GM21367 (cell line): ENCODE data around the gene BTNL9.
"Not testable (repeated sequence)": the region's sequence is repeated elsewhere in the genome, so short reads cannot be mapped to it uniquely, and the experiment has no call there.

ENCODE experiments used
- ATAC-seq: cut with Tn5 transposase; IDR thresholded peaks from one replicate; pipeline ENCODE4 v1.9.1; 2021; ENCODE audit not compliant: unreplicated experiment

BTNL9 gene

DNA sequence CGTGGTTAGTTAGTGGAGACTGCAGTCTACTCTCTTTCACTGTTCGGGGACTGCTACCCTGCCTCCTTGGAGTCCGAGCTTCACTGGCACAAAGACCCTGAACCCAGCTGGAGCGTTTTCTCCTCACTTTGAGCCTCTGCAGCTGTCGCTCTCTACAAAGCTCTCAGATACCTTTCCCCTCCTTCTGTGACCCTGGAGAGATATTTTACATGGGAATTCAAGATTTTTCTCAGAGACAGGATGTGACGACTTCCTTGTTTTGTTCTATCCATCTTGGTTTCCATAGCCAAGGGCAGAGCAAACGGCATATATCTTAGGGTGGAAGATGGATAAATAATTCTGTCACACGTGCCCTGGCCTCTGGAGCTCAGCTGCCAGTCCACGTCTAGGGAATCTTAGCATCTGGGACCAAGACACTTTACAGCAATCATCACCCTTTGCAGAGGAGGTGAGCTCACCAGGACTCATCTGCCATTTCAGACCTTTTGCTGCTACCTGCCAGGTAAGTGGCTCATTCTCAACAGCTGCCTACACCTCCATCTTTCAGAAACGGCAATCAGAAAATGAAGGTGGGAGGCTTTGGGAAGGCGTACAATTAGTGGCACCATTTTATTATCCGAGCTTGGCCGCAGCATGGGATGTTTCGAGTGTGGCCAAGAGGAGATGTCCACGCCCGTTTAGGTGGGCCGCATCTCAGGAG, at the start of gene BTNL9:
BTNL9 (plus strand) TSS at position 336 of the 700 bp plus-strand sequence. CDS start 5,224 bp downstream, outside the sequence.
- no peak for ATAC-seq

DNA sequence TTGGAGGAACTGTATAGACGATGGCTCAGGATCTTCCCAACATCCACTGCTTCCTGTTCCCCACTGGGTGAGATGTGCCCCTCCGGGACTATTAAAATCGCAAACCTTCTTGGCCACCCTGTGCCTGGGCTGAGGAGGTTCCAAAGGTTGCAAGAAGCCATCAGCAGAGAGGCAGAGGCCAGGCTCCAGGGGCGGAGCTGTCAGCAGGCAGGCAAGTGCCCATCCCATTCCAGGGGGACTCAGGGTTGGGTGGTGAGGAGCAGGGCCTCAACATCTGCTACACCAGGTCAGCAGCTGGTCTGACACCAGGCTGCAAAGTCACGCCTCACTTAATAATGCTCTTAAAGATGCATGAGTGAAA, 49.2 kb upstream of the BTNL9 start:
- no peak for ATAC-seq

GRCh38 chr5:181001947-181002346, 38.1 kb upstream of the BTNL9 start:
- ATAC-seq = no peak

- no peak for ATAC-seq
Observed at GRCh38 chr5:181005791-181006190, 34.3 kb upstream of the BTNL9 start.

- ATAC-seq = no peak
Observed at GRCh38 chr5:181008136-181008535, 31.9 kb upstream of the BTNL9 start.

GRCh38 chr5:181010018-181010417, 30.0 kb upstream of the BTNL9 start:
- ATAC-seq = not testable (repeated sequence)

- not testable (repeated sequence) for ATAC-seq
Observed at GRCh38 chr5:181014654-181015053, 25.4 kb upstream of the BTNL9 start.

GRCh38 chr5:181017448-181017847, 22.6 kb upstream of the BTNL9 start:
- not testable (repeated sequence) for ATAC-seq

- ATAC-seq = no peak
Observed at GRCh38 chr5:181020688-181021087, 19.4 kb upstream of the BTNL9 start.

DNA sequence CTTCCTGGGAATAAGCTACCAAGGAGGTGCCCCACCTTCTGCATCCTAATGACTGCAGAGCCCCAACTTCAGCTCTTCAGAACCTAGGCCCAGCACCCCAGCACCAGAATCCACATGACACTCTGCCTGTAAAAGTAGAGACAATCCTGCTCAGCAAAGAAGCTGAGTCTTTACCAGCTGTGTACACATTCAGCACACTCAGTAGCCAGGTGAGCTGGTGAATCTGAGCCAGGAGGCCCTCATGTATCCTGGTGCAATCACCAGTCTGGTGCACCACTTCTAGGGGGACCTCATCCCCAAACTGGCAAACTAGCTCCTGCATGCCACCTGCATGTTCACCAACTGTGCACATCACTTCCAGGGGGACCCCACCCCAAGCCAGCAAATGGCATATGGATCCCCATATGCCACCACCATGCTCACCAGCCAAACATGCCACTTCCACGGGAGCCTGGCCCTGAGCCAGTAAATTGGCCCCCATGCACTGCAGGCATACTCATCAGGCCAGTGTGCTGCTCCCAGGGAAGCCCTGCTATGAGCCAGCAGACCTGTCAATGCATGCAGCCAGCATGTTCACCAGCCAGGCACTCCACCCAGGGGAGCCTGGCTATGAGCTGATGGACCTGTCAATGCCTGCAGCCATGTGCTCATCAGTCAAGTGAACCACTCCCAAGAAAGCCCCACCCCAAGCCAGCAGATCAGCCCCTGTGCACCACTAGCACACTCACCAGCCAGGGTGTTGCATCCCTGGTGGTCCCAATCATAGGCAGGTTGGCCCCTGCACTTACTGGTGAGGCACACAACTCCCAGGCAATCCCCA, 15.6 kb upstream of the BTNL9 start:
- no peak for ATAC-seq

DNA sequence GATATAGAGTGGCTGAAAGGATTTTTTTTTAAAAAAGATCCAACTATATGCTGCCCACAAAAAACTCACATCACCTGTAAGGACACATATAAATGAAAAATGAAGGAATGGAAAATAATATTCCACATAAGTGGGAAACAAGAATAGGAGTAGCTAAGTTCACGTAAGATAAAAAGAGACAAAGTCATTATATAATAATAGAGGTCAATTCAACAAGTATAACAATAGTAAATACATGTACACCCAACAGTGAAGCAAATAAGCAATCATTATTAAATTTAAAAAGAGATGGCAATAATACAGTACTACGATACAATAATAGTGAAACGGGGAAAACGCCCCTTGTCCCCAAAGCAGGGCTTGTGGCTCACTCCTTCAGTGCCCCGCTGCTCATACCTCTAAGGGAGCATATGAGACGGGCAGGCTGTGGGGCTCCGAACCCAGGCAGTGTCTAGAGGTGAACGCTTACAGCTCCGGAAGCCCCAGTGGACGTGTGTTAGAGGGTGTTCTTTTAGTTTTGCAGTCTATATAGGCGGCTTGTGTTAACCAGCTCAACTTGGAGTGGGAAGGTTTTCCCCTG, 12.5 kb upstream of the BTNL9 start:
- no peak for ATAC-seq

- ATAC-seq = no peak
Observed at GRCh38 chr5:181028032-181028819, 11.8 kb upstream of the BTNL9 start.

DNA sequence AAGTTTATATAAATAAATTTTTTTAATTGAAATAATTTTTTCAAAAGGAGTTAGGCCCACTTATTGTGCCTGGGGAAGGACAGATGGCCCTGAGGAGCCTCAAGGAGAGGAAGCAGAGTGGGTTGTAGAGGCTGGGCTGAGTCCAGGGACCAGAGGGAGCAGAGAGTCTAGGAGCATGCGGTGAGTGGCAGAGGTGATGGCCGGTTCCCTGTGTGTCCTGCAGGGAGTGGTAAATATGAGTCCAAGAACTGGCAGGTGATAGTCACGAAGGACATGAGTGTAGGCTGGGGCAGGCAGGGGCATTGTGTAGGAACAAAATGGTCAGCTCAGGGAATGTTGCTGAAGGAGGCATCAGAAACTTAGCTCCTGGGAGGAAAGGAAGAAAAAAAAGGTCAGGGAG, 8.3 kb upstream of the BTNL9 start:
- ATAC-seq = no peak

DNA sequence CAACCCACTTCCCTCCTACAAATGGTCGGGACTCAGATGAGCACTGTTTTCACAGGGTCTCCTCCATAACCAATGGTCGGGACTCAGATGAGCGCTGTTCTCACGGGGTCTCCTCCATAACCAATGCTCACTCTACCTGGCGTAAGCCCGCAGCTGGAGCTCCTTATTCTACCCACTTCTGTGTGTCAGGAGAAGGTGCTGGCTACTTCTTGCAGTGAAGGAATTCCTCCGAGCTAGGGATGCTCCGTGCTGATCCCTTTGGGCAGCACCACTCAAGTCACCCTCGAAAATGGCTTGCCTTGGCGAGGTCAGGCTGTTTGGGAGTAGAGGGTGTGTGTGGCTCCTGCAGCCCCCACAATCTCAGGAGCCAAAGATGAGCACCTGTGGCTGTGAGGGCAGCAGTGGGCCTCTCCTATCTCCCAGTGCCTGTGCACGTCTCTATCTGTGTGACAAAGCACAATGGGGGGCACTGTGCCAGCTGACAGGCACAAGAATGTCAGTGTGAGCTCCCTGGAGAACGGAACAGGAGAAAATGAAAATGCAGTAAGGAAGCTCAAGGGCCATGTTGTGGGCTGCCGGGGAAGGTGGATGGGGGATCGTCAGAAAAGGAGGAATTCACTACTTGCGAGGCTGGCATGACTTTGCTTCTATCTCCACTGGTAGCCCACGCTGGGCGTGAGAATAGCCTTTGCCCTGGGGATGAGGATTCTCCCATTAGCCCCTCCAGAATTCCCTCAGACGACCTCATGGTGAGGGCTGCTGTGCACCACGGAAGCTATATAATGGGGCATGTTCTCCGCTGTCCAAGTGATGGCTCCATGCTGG, 3.9 kb upstream of the BTNL9 start:
- ATAC-seq = no peak

DNA sequence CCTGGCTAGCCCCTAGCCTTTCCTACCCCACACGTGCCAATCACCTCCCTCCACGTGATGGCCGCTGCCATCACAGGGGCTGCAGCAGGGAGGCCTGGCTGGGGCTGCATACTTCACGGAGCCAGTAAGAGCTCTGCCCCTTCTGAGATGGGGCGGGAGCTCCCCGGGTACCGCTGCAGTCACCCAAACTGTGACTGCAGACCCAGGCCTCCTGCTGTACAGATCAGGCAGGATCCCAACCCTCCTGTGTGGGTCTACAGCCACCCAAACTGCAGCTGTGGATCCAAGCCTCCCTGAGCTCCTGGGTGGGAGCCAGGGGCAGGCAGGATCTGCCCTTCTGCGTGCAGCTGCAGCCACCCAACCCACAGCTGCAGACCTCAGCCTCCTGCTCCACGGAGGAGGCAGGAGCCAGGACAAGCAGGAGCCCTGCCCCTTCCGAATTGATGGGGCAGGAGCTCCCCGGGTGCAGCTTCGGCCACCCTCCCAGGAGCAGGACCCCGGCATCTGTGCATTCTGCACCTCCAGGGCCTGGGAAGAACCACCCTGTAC, 3.2 kb upstream of the BTNL9 start:
- no peak for ATAC-seq

DNA sequence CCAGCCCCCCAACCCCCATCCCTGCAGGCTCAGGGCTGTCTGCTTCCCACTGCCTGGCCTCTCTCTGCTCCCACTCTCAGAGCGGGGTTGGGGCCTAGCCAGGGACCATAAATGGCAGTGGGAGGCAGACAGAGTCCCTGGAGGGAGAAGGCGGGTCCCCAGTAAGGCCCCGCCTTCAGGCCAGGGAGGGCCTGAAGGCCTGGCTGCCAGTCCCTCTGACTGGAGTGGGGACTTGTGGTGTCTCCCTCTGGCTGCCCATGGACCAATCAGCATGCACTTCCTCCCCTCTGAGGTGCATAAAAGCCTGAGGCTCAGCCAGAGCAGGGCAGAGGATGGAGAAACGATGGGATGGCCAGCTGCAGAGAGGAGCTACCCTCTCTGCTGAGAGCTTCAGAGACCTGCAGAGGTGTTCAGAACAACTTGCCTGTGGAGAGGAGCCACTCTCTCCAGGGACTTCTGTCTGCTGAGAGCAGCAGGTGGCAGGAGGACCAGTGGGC, 2.7 kb upstream of the BTNL9 start:
- ATAC-seq = no peak

GRCh38 chr5:181039471-181039870, 595 bp upstream of the BTNL9 start:
- ATAC-seq = no peak

GRCh38 chr5:181040631-181040945, 522 bp downstream of the BTNL9 start:
- ATAC-seq = no peak

DNA sequence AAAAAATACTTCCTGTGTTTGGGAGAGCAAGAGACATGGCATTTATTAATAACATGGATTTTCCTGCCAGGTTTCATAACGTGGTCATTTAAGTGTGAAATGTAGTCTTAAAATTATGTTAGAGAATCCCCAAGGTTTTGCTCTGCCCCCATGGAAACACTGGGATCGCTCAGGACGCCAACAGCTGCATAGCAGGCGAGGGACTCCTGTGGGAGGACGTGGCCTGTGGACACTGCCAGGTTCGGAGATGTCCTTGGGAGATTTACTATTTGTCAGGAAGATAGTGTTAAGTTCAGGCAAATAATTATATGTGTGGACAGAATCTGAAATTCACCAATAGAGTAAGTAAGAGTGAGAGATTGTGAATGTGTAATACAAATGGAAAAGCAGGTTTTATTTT, 977 bp downstream of the BTNL9 start:
- no peak for ATAC-seq

DNA sequence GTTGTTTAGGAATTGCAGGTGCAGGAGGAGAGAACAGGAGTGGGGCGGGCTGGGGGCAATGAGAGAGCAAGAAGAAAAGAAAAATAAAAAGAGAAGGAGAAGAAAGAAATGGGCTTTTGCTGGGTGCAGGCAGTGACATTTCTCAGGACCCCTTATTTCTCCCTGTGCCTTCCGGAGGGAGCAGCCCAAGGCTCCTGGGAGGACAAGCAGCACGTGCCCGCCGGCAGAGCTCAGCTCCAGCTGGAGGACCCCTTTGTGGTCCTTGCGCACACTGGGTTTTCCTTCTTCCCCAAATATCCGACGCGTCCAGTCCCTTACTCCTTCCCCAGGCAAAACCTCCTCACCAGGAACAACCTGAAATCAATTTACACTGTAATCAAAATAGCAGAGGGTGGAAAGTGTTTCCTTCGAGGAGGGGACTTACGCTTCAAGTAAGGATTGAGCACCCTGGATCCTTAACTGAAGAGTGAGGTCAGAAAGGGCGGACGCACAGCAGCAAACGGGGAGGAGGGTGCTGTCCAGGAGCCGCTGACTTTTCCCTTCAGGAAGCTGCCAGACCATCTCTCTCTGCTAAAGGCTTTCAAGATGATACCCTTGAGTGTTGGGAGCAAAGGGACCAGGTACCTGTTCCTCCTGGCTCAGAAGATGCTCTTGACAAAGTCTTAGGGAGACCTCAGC, 2.1 kb downstream of the BTNL9 start:
- ATAC-seq = no peak
